CD14-positive monocyte (primary cell): ENCODE results near the gene TTC38. TPM values are rescaled to one million over a fixed set of nuclear protein-coding genes. Genes with fewer than 3 reads are reported as not detected.

ENCODE experiments used
- DNase-seq, 3 donors: peaks; one replicate each; pipeline ENCODE4 v3.0.0-alpha.2; 2011 to 2022
- H2AFZ ChIP-seq: 2 replicates; pipeline ENCODE4 v1.6.0; 2012; ENCODE audit warnings: mild to moderate bottlenecking, low read depth, low read length, inconsistent platforms; ENCODE audit not compliant: insufficient read depth, poor library complexity, severe bottlenecking
- H3K27ac ChIP-seq, 2 donors: 1 replicate in 1 of 2; 2 replicates in 1 of 2; pipeline ENCODE4 v1.5.1; 2012 to 2013; ENCODE audit warnings: low read length in 2 of 2, control low read depth in 1 of 2, inconsistent platforms in 1 of 2, low read depth in 1 of 2, mild to moderate bottlenecking in 1 of 2
- H3K27me3 ChIP-seq, 2 donors: one replicate each; pipeline versions ENCODE4 v1.6.0 to v1.6.1; 2011 to 2013; ENCODE audit warnings: low read length in 2 of 2; ENCODE audit not compliant: control insufficient read depth in 2 of 2, insufficient read depth in 2 of 2
- H3K36me3 ChIP-seq, 2 donors: replicated peaks in 1 of 2; 1 replicate in 1 of 2; 2 replicates in 1 of 2; pipeline versions ENCODE4 v1.5.1 to v1.6.1; 2012 to 2013; ENCODE audit warnings: low read length in 2 of 2, control low read depth in 1 of 2, inconsistent platforms in 1 of 2, mild to moderate bottlenecking in 1 of 2; ENCODE audit not compliant: insufficient read depth in 2 of 2, control insufficient read depth in 1 of 2
- H3K4me1 ChIP-seq, 2 donors: 1 replicate in 1 of 2; 2 replicates in 1 of 2; pipeline versions ENCODE4 v1.5.1 to v1.6.1; 2012 to 2013; ENCODE audit warnings: low read length in 2 of 2, control low read depth in 1 of 2, inconsistent platforms in 1 of 2, mild to moderate bottlenecking in 1 of 2, moderate library complexity in 1 of 2; ENCODE audit not compliant: insufficient read depth in 2 of 2, control insufficient read depth in 1 of 2
- H3K4me2 ChIP-seq: replicated peaks from 2 replicates; pipeline ENCODE3; 2012; ENCODE audit warnings: low read length, moderate library complexity, mild to moderate bottlenecking; ENCODE audit not compliant: poor library complexity, severe bottlenecking; ENCODE audit errors: extremely low read depth
- H3K4me3 ChIP-seq, 3 experiments: fragments of 200-600 bp in 1 of 3; sonication (generic) in 1 of 3; replicated peaks in 1 of 3; 1 replicate in 2 of 3; 2 replicates in 1 of 3; pipeline ENCODE4 v1.5.1; 2011 to 2013; ENCODE audit warnings: low read length in 3 of 3, mild to moderate bottlenecking in 3 of 3, control low read depth in 2 of 3, low read depth in 2 of 3, inconsistent platforms in 1 of 3, moderate library complexity in 1 of 3
- H3K79me2 ChIP-seq: 2 replicates; pipeline ENCODE4 v1.6.0; 2012; ENCODE audit warnings: mild to moderate bottlenecking, control low read depth, inconsistent platforms, low read length, moderate library complexity; ENCODE audit not compliant: insufficient read depth
- H3K9ac ChIP-seq: 2 replicates; pipeline ENCODE4 v1.6.0; 2017; ENCODE audit warnings: low read length, mild to moderate bottlenecking; ENCODE audit not compliant: insufficient read depth, poor library complexity, severe bottlenecking
- H3K9me3 ChIP-seq, 2 donors: replicated peaks in 1 of 2; 1 replicate in 1 of 2; 2 replicates in 1 of 2; pipeline versions ENCODE4 v1.5.1 to v1.6.1; 2012 to 2013; ENCODE audit warnings: low read length in 2 of 2, control low read depth in 1 of 2; ENCODE audit not compliant: control insufficient read depth in 1 of 2, insufficient read depth in 1 of 2
- H4K20me1 ChIP-seq: 2 replicates; pipeline ENCODE4 v1.6.0; 2012; ENCODE audit warnings: mild to moderate bottlenecking, low read length, control low read depth, moderate library complexity; ENCODE audit not compliant: insufficient read depth
- H3K27ac Mint-ChIP-seq, 7 donors: one replicate each; pipeline ENCODE4 v1.8.0; 2020; ENCODE audit warnings: mild to moderate bottlenecking in 7 of 7, mixed read lengths in 7 of 7, moderate library complexity in 6 of 7, inconsistent platforms in 2 of 7
- H3K27me3 Mint-ChIP-seq, 3 donors: one replicate each; pipeline ENCODE4 v1.8.0; 2021 to 2022; ENCODE audit warnings: low read depth in 3 of 3, mild to moderate bottlenecking in 3 of 3, mixed read lengths in 3 of 3, moderate library complexity in 3 of 3, inconsistent platforms in 1 of 3
- H3K36me3 Mint-ChIP-seq, 2 donors: one replicate each; pipeline ENCODE4 v1.8.0; 2020; ENCODE audit warnings: mixed read lengths in 2 of 2, inconsistent platforms in 1 of 2, mild to moderate bottlenecking in 1 of 2
- H3K4me1 Mint-ChIP-seq: one replicate; pipeline ENCODE4 v1.8.0; 2020; ENCODE audit warnings: mild to moderate bottlenecking, mixed read lengths
- H3K4me3 Mint-ChIP-seq, 2 donors: one replicate each; pipeline ENCODE4 v1.8.0; 2020; ENCODE audit warnings: mild to moderate bottlenecking in 2 of 2, mixed read lengths in 2 of 2, moderate library complexity in 1 of 2
- H3K9me3 Mint-ChIP-seq, 7 donors: one replicate each; pipeline ENCODE4 v1.8.0; 2020 to 2022; ENCODE audit warnings: mixed read lengths in 7 of 7, mild to moderate bottlenecking in 6 of 7, moderate library complexity in 6 of 7, inconsistent platforms in 2 of 7
- WGBS: methylation state at CpG from one replicate; pipeline ENCODE4 v1.1.5; 2013; ENCODE audit warnings: missing lambda C conversion rate; ENCODE audit not compliant: insufficient coverage; 5-methylcytosine and 5-hydroxymethylcytosine counted together
- intact Hi-C, 2 donors: fragments of 100-400 bp; cut with micrococcal nuclease; formaldehyde crosslinking; loops; one replicate each; pipeline versions ENCODE4 v1.15.0 to v1.15.1; 2023
- polyA plus RNA-seq, 3 donors: library from polyadenylated mRNA; depleted of rRNA in 1 of 3; unstranded in 2 of 3; stranded (reverse) in 1 of 3; fragments of 300-500 nt in 2 of 3; fragments of >200 nt in 1 of 3; fragmentation: Illumina TruSeq in 2 of 3; gene quantifications; 1 replicate in 2 of 3; 2 replicates in 1 of 3; pipeline ENCODE4 v1.2.3, GENCODE V29; 2012 to 2021
- TF ChIP-seq, protein P1 (sequence below): fragments of 200-600 bp; IDR thresholded peaks from one replicate; pipeline ENCODE4 v1.8.0; 2022; ENCODE audit warnings: antibody characterized with exemption, mild to moderate bottlenecking

The TTC38 gene
- polyA plus RNA-seq, 3 donors: 14.7 to 22.5 (median 17.0) TPM

DNA sequence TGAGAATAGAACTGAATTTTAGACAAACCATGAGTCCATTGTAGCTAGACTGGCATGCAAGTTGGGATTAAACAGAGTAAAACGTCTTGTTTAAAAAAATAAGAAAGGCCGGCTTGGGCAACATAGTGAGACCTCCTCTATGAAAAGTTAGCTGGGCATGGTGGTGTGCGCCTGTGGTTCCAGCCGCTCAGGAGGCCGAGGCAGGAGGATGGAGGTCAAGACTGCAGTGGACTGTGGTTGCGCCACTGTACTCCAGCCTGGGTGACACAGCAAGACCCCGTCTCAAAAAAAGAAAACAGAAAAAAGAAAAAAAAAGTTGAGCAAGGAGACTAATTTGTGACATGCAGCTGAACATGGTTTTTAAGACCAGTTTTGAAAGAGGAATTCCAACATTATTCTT is 41.2 kb upstream of the TTC38 start:
- intact Hi-C loops: no loop called here
- Histone ChIP-seq H3K4me2 (no peak overlapping the region), H3K9me3 (no peaks in the 10 kb centered on the region), H3K27ac (no peak overlapping the region), H3K79me2 (no peaks in the 10 kb centered on the region), H3K9ac (no peak overlapping the region), H3K4me1 (peaks cover 0 to 13% of the 10 kb centered on the region in 2 donors), H3K4me3 (no peak overlapping the region), H2AFZ (no peak overlapping the region), H4K20me1 (no peaks in the 10 kb centered on the region), H3K27me3 (no peaks in the 10 kb centered on the region), H3K36me3 (peaks cover 0 to 21% of the 10 kb centered on the region in 2 donors)
- 91% methylated on average over 5 of the region's 7 CpGs for WGBS
- H3K27ac Mint-ChIP-seq: peak overlapping the region in 2 of 7 donors; percentile 59 to 84
- TF ChIP-seq, protein P1, sequence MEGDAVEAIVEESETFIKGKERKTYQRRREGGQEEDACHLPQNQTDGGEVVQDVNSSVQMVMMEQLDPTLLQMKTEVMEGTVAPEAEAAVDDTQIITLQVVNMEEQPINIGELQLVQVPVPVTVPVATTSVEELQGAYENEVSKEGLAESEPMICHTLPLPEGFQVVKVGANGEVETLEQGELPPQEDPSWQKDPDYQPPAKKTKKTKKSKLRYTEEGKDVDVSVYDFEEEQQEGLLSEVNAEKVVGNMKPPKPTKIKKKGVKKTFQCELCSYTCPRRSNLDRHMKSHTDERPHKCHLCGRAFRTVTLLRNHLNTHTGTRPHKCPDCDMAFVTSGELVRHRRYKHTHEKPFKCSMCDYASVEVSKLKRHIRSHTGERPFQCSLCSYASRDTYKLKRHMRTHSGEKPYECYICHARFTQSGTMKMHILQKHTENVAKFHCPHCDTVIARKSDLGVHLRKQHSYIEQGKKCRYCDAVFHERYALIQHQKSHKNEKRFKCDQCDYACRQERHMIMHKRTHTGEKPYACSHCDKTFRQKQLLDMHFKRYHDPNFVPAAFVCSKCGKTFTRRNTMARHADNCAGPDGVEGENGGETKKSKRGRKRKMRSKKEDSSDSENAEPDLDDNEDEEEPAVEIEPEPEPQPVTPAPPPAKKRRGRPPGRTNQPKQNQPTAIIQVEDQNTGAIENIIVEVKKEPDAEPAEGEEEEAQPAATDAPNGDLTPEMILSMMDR: no peak
- H3K4me3 Mint-ChIP-seq: no peak overlapping the region
- H3K27me3 Mint-ChIP-seq: peaks cover 0 to 3% (median 0%) of the 10 kb centered on the region in 3 donors
- DNase-seq: no peak
- peaks cover 34 to 39% of the 10 kb centered on the region in 2 donors for H3K36me3 Mint-ChIP-seq
- no peaks in the 10 kb centered on the region for H3K9me3 Mint-ChIP-seq
- H3K4me1 Mint-ChIP-seq: no peaks in the 10 kb centered on the region

DNA sequence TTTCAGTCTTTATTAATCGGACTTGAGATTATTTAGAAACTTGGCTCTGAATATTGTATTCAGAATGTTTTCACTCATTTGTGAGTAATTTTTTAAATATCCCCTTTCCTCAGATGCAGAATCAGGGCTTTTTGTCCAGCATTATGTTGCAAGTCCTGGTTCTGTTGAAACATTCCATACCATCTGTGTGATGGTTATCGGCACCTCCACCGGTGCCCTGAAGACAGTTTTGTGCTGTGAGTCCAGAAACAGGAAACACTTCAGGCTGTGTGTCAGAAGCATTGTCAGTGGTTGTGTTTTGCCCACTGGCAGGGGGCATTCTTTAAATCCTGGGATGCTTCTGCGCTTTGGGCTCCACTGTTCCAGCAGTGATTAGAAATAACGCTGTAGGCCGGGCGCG is 38.1 kb upstream of the TTC38 start:
- peak overlapping the region in 1 of 7 donors; percentile 25 for H3K27ac Mint-ChIP-seq
- Histone ChIP-seq H3K9me3 (no peaks in the 10 kb centered on the region), H4K20me1 (no peaks in the 10 kb centered on the region), H3K27ac (no peak overlapping the region), H3K36me3 (peaks cover 5 to 18% of the 10 kb centered on the region in 2 donors), H3K4me3 (no peak overlapping the region), H2AFZ (no peak overlapping the region), H3K79me2 (no peaks in the 10 kb centered on the region), H3K9ac (no peak overlapping the region), H3K27me3 (no peaks in the 10 kb centered on the region), H3K4me1 (peaks cover 0 to 21% of the 10 kb centered on the region in 2 donors), H3K4me2 (no peak overlapping the region)
- H3K4me1 Mint-ChIP-seq: peaks cover 6% of the 10 kb centered on the region
- TF ChIP-seq, protein P1: no peak
- no peaks in the 10 kb centered on the region for H3K9me3 Mint-ChIP-seq
- WGBS: 68% methylated on average over 7 of the region's 8 CpGs
- H3K36me3 Mint-ChIP-seq: peaks cover 23 to 25% of the 10 kb centered on the region in 2 donors
- intact Hi-C loops: no loop called here
- peaks cover 0 to 3% (median 0%) of the 10 kb centered on the region in 3 donors for H3K27me3 Mint-ChIP-seq
- DNase-seq: peak in 1 of 3 donors; percentile 21
- no peak overlapping the region for H3K4me3 Mint-ChIP-seq
